ENCODE measurements around the gene ARHGEF28. TPM values are rescaled to one million over a fixed set of nuclear protein-coding genes. Genes with fewer than 3 reads are reported as not detected.

The ARHGEF28 gene
- total RNA-seq, 1 experiment from 2014 or later = 6.1 TPM

- DNase-seq (ENCODE audit: low read depth, low spot score) (no peak), ATAC-seq (no peak)
- Histone ChIP-seq H4K20me1 (ENCODE audit: insufficient read depth) (no peaks in the 10 kb centered on the region), H3K9me3 (ENCODE audit: control insufficient read depth in 1 of 2, insufficient read depth in 1 of 2, low read depth in 1 of 2, low read length in 2 of 2) (peaks cover 0 to 6% of the 10 kb centered on the region in 2 experiments; a peak in 1 of 4 replicates), H3K4me3 (replicated peaks in 1 of 2; ENCODE audit: low read depth in 1 of 2, low read length in 2 of 2) (no peak overlapping the region), H3K27me3 (ENCODE audit: insufficient read depth, low read length) (no peaks in the 10 kb centered on the region), H3K9ac (ENCODE audit: low read length) (no peak overlapping the region), H3K79me2 (ENCODE audit: insufficient read depth, low read length) (no peaks in the 10 kb centered on the region), H3K4me2 (ENCODE audit: low read length) (no peak overlapping the region), H3K36me3 (ENCODE audit: control insufficient read depth in 1 of 2, insufficient read depth in 2 of 2, low read length in 2 of 2) (no peaks in the 10 kb centered on the region), H3K9me2 (ENCODE audit: insufficient read depth) (no peaks in the 10 kb centered on the region), H3K4me1 (ENCODE audit: control insufficient read depth in 1 of 2, insufficient read depth in 2 of 2, low read length in 2 of 2) (peaks cover 0 to 9% of the 10 kb centered on the region in 2 experiments; a peak in 2 of 4 replicates), H3K27ac (ENCODE audit: low read depth, low read length) (no peak overlapping the region), H2AFZ (ENCODE audit: low read depth, low read length, poor library complexity, severe bottlenecking) (no peak overlapping the region)
- no peak for TF ChIP-seq POLR2A (IDR thresholded peaks at IDR 0.05; ENCODE audit: borderline replicate concordance, extremely low read depth, insufficient read depth, insufficient read length)
- TF ChIP-seq REST (IDR thresholded peaks at IDR 0.05; ENCODE audit: low read depth) = no peak
- no peak for TF ChIP-seq TCF7L2 (IDR thresholded peaks at IDR 0.05; ENCODE audit: borderline replicate concordance, extremely low read depth, insufficient read depth, insufficient read length)
- TF ChIP-seq CTCF (IDR thresholded peaks at IDR 0.05 in 2 of 3, conservative IDR thresholded peaks at IDR 0.05 in 1 of 3; ENCODE audit: borderline replicate concordance in 1 of 3, insufficient read depth in 1 of 3, low read depth in 2 of 3, low read length in 2 of 3) = no peak
- no peak for TF ChIP-seq SRF (IDR thresholded peaks at IDR 0.05; ENCODE audit: low read depth)
- no peak for TF ChIP-seq EZH2phosphoT487 (IDR thresholded peaks at IDR 0.05; ENCODE audit: borderline replicate concordance)
- TF ChIP-seq SIN3A (IDR thresholded peaks at IDR 0.05; ENCODE audit: low read depth) = no peak
- TF ChIP-seq EGR1 (IDR thresholded peaks at IDR 0.05; ENCODE audit: low read depth) = no peak
- TF ChIP-seq RAD21 (IDR thresholded peaks at IDR 0.05; ENCODE audit: low read depth) = no peak
- TF ChIP-seq ZNF274 (IDR thresholded peaks at IDR 0.05; ENCODE audit: low read depth, low read length) = no peak
- no peak for TF ChIP-seq CEBPB (IDR thresholded peaks at IDR 0.05; ENCODE audit: low read depth)
- no peak for TF ChIP-seq MAX (IDR thresholded peaks at IDR 0.05)
- no peak for TF ChIP-seq EZH2 (IDR thresholded peaks at IDR 0.05)
- ChIA-PET POLR2A (no interaction called here), CTCF (no interaction called here), RAD21 (ENCODE audit: low non-redundant PET in 1 of 2, low total read pairs in 2 of 2, uncharacterized antibody in 2 of 2, unreplicated experiment in 2 of 2) (no interaction called here)
- intact Hi-C loops (cut with micrococcal nuclease) = no loop called here
- no TSS peak for BruUV-seq (replicated peaks)
Observed at GRCh38 chr5:73947906-73948640, 322.1 kb downstream of the ARHGEF28 start.
